H1 (cell line): ENCODE data around the gene DYNC1I1. TPM values are rescaled to one million over a fixed set of nuclear protein-coding genes. Genes with fewer than 3 reads are reported as not detected.

Experiments
- CTCF ChIA-PET: fragments of 300-600 bp; sonication (Branson Sonifier 250); formaldehyde crosslinking; loops from one replicate; lab custom pipeline; 2021; ENCODE audit not compliant: partially characterized antibody; lab: Charles Lee
- POLR2A ChIA-PET: fragments of 300-600 bp; sonication (Branson Sonifier 250); formaldehyde crosslinking; loops from one replicate; lab custom pipeline; 2021; ENCODE audit warnings: inconsistent platforms; ENCODE audit not compliant: partially characterized antibody; lab: Charles Lee
- DNase-seq, 2 experiments: peaks; one replicate each; pipeline versions ENCODE4 v3.0.0 to v3.0.0-alpha.2; 2010 to 2022; ENCODE audit warnings: low spot score in 2 of 2, low read depth in 1 of 2, mixed read lengths in 1 of 2
- FAIRE-seq: peaks from 2 replicates; lab custom pipeline; 2011; peaks lifted over from hg19 to GRCh38; lab: Jason Lieb, UNC
- H2AFZ ChIP-seq: 2 replicates; pipeline ENCODE4 v1.8.1; 2012; ENCODE audit warnings: low read length, inconsistent platforms
- H2AK5ac ChIP-seq: 2 replicates; pipeline ENCODE4 v1.6.1; 2013; ENCODE audit warnings: low read depth, low read length
- H2BK120ac ChIP-seq: replicated peaks from 2 replicates; pipeline ENCODE3; 2013; ENCODE audit warnings: low read depth, low read length, inconsistent platforms
- H2BK12ac ChIP-seq: 2 replicates; pipeline ENCODE4 v1.6.1; 2013; ENCODE audit warnings: low read depth, low read length
- H2BK15ac ChIP-seq: 2 replicates; pipeline ENCODE4 v1.6.1; 2013; ENCODE audit warnings: low read length
- H2BK20ac ChIP-seq: 2 replicates; pipeline ENCODE4 v1.6.1; 2013; ENCODE audit warnings: low read length
- H2BK5ac ChIP-seq: 2 replicates; pipeline ENCODE4 v1.6.1; 2013; ENCODE audit warnings: low read depth, low read length
- H3K14ac ChIP-seq: 2 replicates; pipeline ENCODE4 v1.6.1; 2013; ENCODE audit warnings: inconsistent platforms; ENCODE audit not compliant: insufficient read length
- H3K18ac ChIP-seq: 2 replicates; pipeline ENCODE4 v1.6.1; 2013; ENCODE audit warnings: low read length; ENCODE audit errors: extremely low read depth
- H3K23ac ChIP-seq: 2 replicates; pipeline ENCODE4 v1.6.1; 2013; ENCODE audit warnings: inconsistent platforms; ENCODE audit not compliant: insufficient read length
- H3K23me2 ChIP-seq: 2 replicates; pipeline ENCODE4 v1.6.1; 2013; ENCODE audit warnings: low read depth, low read length
- H3K27ac ChIP-seq: 2 replicates; pipeline ENCODE4 v1.6.1; 2011; ENCODE audit warnings: low read depth, low read length, inconsistent platforms
- H3K27me3 ChIP-seq, 4 experiments: replicated peaks in 1 of 4; 1 replicate in 1 of 4; 2 replicates in 3 of 4; pipeline versions ENCODE4 v1.6.1 to v1.8.1; 2011 to 2013; ENCODE audit warnings: low read length in 3 of 4, mild to moderate bottlenecking in 3 of 4, inconsistent platforms in 2 of 4, mixed read lengths in 2 of 4, moderate library complexity in 1 of 4; ENCODE audit not compliant: control insufficient read depth in 3 of 4, insufficient read depth in 3 of 4; ENCODE audit errors: extremely low read depth in 1 of 4
- H3K36me3 ChIP-seq, 4 experiments: 2 replicates each; pipeline versions ENCODE4 v1.6.1 to v1.8.1; 2011 to 2013; ENCODE audit warnings: mild to moderate bottlenecking in 4 of 4, low read length in 3 of 4, moderate library complexity in 2 of 4, control low read depth in 1 of 4, inconsistent platforms in 1 of 4; ENCODE audit not compliant: insufficient read depth in 4 of 4, control insufficient read depth in 2 of 4
- H3K4ac ChIP-seq: replicated peaks from 2 replicates; pipeline ENCODE3; 2013; ENCODE audit warnings: low read length, low read depth, mixed read lengths, inconsistent platforms; ENCODE audit not compliant: insufficient read length
- H3K4me1 ChIP-seq, 4 experiments: replicated peaks in 1 of 4; 1 replicate in 1 of 4; 2 replicates in 3 of 4; pipeline versions ENCODE4 v1.6.1 to v1.8.1; 2011 to 2013; ENCODE audit warnings: low read length in 3 of 4, inconsistent platforms in 2 of 4, mixed read lengths in 1 of 4; ENCODE audit not compliant: insufficient read depth in 4 of 4, control insufficient read depth in 3 of 4
- H3K4me2 ChIP-seq, 2 experiments: 2 replicates each; pipeline versions ENCODE4 v1.6.1 to v1.8.1; 2011 to 2013; ENCODE audit warnings: low read depth in 2 of 2, low read length in 2 of 2, control low read depth in 1 of 2, inconsistent platforms in 1 of 2, mild to moderate bottlenecking in 1 of 2; ENCODE audit not compliant: insufficient read depth in 1 of 2
- H3K4me3 ChIP-seq, 4 experiments: fragments of 200-600, 300-600 bp in 1 of 4; sonication (generic), shearing (Covaris generic), sonication (Bioruptor Twin) in 1 of 4; 2 replicates each; pipeline versions ENCODE4 v1.5.1 to v1.8.1; 2011 to 2016; ENCODE audit warnings: low read length in 4 of 4, low read depth in 3 of 4, control low read depth in 2 of 4, inconsistent platforms in 2 of 4, mild to moderate bottlenecking in 2 of 4, mixed read lengths in 1 of 4, moderate library complexity in 1 of 4; ENCODE audit not compliant: insufficient read depth in 2 of 4; ENCODE audit errors: extremely low read depth in 1 of 4
- H3K56ac ChIP-seq: replicated peaks from 2 replicates; pipeline ENCODE3; 2013; ENCODE audit warnings: low read depth, mild to moderate bottlenecking, mixed read lengths, low read length, inconsistent platforms; ENCODE audit not compliant: insufficient read length
- H3K79me1 ChIP-seq: 2 replicates; pipeline ENCODE4 v1.6.1; 2013; ENCODE audit warnings: low read depth, low read length, control low read depth
- H3K79me2 ChIP-seq, 2 experiments: 2 replicates each; pipeline versions ENCODE4 v1.6.1 to v1.8.1; 2012 to 2013; ENCODE audit warnings: low read length in 2 of 2, mild to moderate bottlenecking in 2 of 2, inconsistent platforms in 1 of 2; ENCODE audit not compliant: insufficient read depth in 2 of 2, control insufficient read depth in 1 of 2
- H3K9ac ChIP-seq, 4 experiments: replicated peaks in 1 of 4; 1 replicate in 1 of 4; 2 replicates in 3 of 4; pipeline versions ENCODE4 v1.6.1 to v1.8.1; 2011 to 2013; ENCODE audit warnings: low read depth in 3 of 4, low read length in 3 of 4, control low read depth in 2 of 4, mild to moderate bottlenecking in 2 of 4, moderate library complexity in 2 of 4, inconsistent platforms in 1 of 4; ENCODE audit errors: extremely low read depth in 1 of 4
- H3K9me3 ChIP-seq, 2 experiments: 2 replicates each; pipeline versions ENCODE4 v1.6.1 to v1.8.1; 2012 to 2013; ENCODE audit warnings: mild to moderate bottlenecking in 2 of 2, moderate library complexity in 2 of 2, control low read depth in 1 of 2, inconsistent platforms in 1 of 2, low read depth in 1 of 2, low read length in 1 of 2, mixed read lengths in 1 of 2; ENCODE audit not compliant: insufficient read depth in 2 of 2
- H4K20me1 ChIP-seq, 2 experiments: replicated peaks in 1 of 2; 2 replicates each; pipeline versions ENCODE3 to v1.8.1; 2011 to 2013; ENCODE audit warnings: inconsistent platforms in 2 of 2, low read length in 2 of 2, mild to moderate bottlenecking in 1 of 2; ENCODE audit not compliant: insufficient read depth in 2 of 2, control insufficient read depth in 1 of 2
- H4K5ac ChIP-seq: 2 replicates; pipeline ENCODE4 v1.6.1; 2013; ENCODE audit warnings: low read length, low read depth, mixed read lengths, inconsistent platforms; ENCODE audit not compliant: insufficient read length
- H4K8ac ChIP-seq: 2 replicates; pipeline ENCODE4 v1.8.0; 2013; ENCODE audit warnings: mild to moderate bottlenecking, moderate library complexity, low read length, inconsistent platforms; ENCODE audit not compliant: insufficient read depth; ENCODE audit errors: extremely low read depth
- H4K91ac ChIP-seq: replicated peaks from 2 replicates; pipeline ENCODE3; 2013; ENCODE audit warnings: low read length, mixed read lengths, inconsistent platforms; ENCODE audit not compliant: insufficient read length
- ASH2L ChIP-seq: fragments of 200-600, 300-600 bp; sonication (generic); IDR thresholded peaks from one replicate; pipeline ENCODE4 v1.7.1; 2017; ENCODE audit warnings: low read length
- BCL11A ChIP-seq, 2 experiments: IDR thresholded peaks; one replicate each; pipeline ENCODE4 v1.6.1; 2011; ENCODE audit warnings: low read depth in 2 of 2, low read length in 2 of 2, mild to moderate bottlenecking in 2 of 2
- BRCA1 ChIP-seq: IDR thresholded peaks from 2 replicates; pipeline ENCODE4 v1.6.1; 2012; ENCODE audit warnings: low read depth, low read length, improper control_type of control experiment
- CBX5 ChIP-seq: fragments of 300-800, 300-1000 bp; sonication (generic); IDR thresholded peaks from 2 replicates; pipeline ENCODE4 v1.7.1; 2016; ENCODE audit warnings: antibody characterized with exemption, low read length, low read depth
- CHD2 ChIP-seq: IDR thresholded peaks from 2 replicates; pipeline ENCODE4 v1.6.1; 2012; ENCODE audit warnings: low read length, improper control_type of control experiment
- EGR1 ChIP-seq: IDR thresholded peaks from 2 replicates; pipeline ENCODE4 v1.6.1; 2011; ENCODE audit warnings: low read depth, low read length, borderline replicate concordance
- FOSL1 ChIP-seq: IDR thresholded peaks from 2 replicates; pipeline ENCODE4 v1.6.1; 2011; ENCODE audit warnings: mild to moderate bottlenecking, low read depth, low read length, moderate library complexity; ENCODE audit not compliant: insufficient read depth
- GABPA ChIP-seq: IDR thresholded peaks from 2 replicates; pipeline ENCODE4 v1.6.1; 2011; ENCODE audit warnings: mild to moderate bottlenecking, low read length, moderate library complexity, borderline replicate concordance; ENCODE audit not compliant: insufficient read depth
- JUND ChIP-seq: IDR thresholded peaks from 2 replicates; pipeline ENCODE4 v1.6.1; 2011; ENCODE audit warnings: mild to moderate bottlenecking, improper control_type of control experiment, low read length
- RXRA ChIP-seq: IDR thresholded peaks from 2 replicates; pipeline ENCODE4 v1.6.1; 2011; ENCODE audit warnings: low read depth, mild to moderate bottlenecking, low read length, moderate library complexity; ENCODE audit not compliant: insufficient read depth
- SAP30 ChIP-seq: fragments of 300-600 bp; sonication (generic); IDR thresholded peaks from 2 replicates; pipeline ENCODE4 v1.7.1; 2012; ENCODE audit warnings: low read length, moderate library complexity, mild to moderate bottlenecking, inconsistent platforms; ENCODE audit not compliant: insufficient read depth, insufficient replicate concordance
- SIN3A ChIP-seq, 2 experiments: IDR thresholded peaks in 1 of 2; conservative IDR thresholded peaks in 1 of 2; 2 replicates each; pipeline ENCODE4 v1.6.1; 2011 to 2012; ENCODE audit warnings: low read length in 2 of 2, improper control_type of control experiment in 1 of 2, low read depth in 1 of 2, mild to moderate bottlenecking in 1 of 2
- TAF7 ChIP-seq: optimal IDR thresholded peaks from 2 replicates; pipeline ENCODE3; 2011; ENCODE audit warnings: low read depth, mild to moderate bottlenecking, inconsistent platforms, low read length, moderate library complexity, borderline replicate concordance
- USF2 ChIP-seq: IDR thresholded peaks from 2 replicates; pipeline ENCODE4 v1.6.1; 2011; ENCODE audit warnings: low read length, improper control_type of control experiment
- WGBS, 2 experiments: shearing (Covaris generic) in 1 of 2; methylation state at CpG; one replicate each; pipeline versions ENCODE4 v1.1.6 to v1.1.7; 2013 to 2015; ENCODE audit warnings: low lambda C conversion rate in 2 of 2, mixed read lengths in 2 of 2, inconsistent platforms in 1 of 2, low coverage in 1 of 2, missing lambda C conversion rate in 1 of 2; ENCODE audit not compliant: insufficient replicate concordance in 2 of 2, insufficient coverage in 1 of 2, insufficient read length in 1 of 2; ENCODE audit errors: extremely low coverage in 1 of 2, missing lambda C conversion rate in 1 of 2; 5-methylcytosine and 5-hydroxymethylcytosine counted together
- polyA plus RNA-seq, 7 experiments: library from polyadenylated mRNA; depleted of rRNA in 3 of 7; stranded (reverse) in 5 of 7; unstranded in 2 of 7; fragments of >200 nt in 5 of 7; fragments of 200-250 nt in 2 of 7; gene quantifications; 1 replicate in 5 of 7; 2 replicates in 1 of 7; 4 replicates in 1 of 7; pipeline versions ENCODE4 v1.2.1 to v1.2.3, GENCODE V29; 2011 to 2013; ENCODE audit warnings: missing spikeins in 2 of 7, mixed read lengths in 2 of 7
- total RNA-seq: library from RNA; stranded (reverse); fragmentation: NEBNext Ultra II Directional; extraction: Animal tissue kit (Norgen Biotek cat#: 25700); gene quantifications from 2 replicates; pipeline ENCODE4 v1.2.1, GENCODE V29; 2021

DYNC1I1 gene
- total and polyA plus RNA-seq, 2 of the 8 experiments (the other 6 are each of a cell fraction or from before 2014, with no cell fraction given), result 0.45 to 0.58 TPM

GRCh38 chr7:96089511-96089910 is 317.2 kb downstream of the DYNC1I1 start:
- H2BK120ac ChIP-seq, result no peak overlapping the region
- ChIA-PET POLR2A (no interaction called here), CTCF (interaction anchor here (0.7 kb wide), 1 partner anchor 52 kb away, joined by 3 read pairs; no protein-coding TSS in a partner anchor)
- no peak overlapping the region for H3K9ac ChIP-seq
- H4K8ac ChIP-seq, result no peak overlapping the region
- H3K27me3 ChIP-seq, result no peaks in the 10 kb centered on the region
- no peaks in the 10 kb centered on the region for H3K23me2 ChIP-seq
- FAIRE-seq (no peak), DNase-seq (no peak)
- H4K91ac ChIP-seq, result no peak overlapping the region
- no peak overlapping the region for H3K56ac ChIP-seq
- H3K4me2 ChIP-seq, result no peak overlapping the region
- no peak overlapping the region for H2BK15ac ChIP-seq
- H3K36me3 ChIP-seq, result no peaks in the 10 kb centered on the region
- no peak overlapping the region for H3K4me3 ChIP-seq
- no peak overlapping the region for H3K27ac ChIP-seq
- no peak overlapping the region for H3K23ac ChIP-seq
- H2AK5ac ChIP-seq, result no peak overlapping the region
- H2AFZ ChIP-seq, result no peak overlapping the region
- 86% methylated on average over 3 of the region's 3 CpGs; no CpG with 5 or more reads in 1 of the 2 experiments for WGBS, 2 experiments
- H4K20me1 ChIP-seq, result no peaks in the 10 kb centered on the region
- H2BK12ac ChIP-seq, result no peak overlapping the region
- no peak overlapping the region for H3K18ac ChIP-seq
- no peaks in the 10 kb centered on the region for H3K9me3 ChIP-seq
- H2BK20ac ChIP-seq, result no peak overlapping the region
- H3K4ac ChIP-seq, result no peak overlapping the region
- H4K5ac ChIP-seq, result no peak overlapping the region
- H3K4me1 ChIP-seq, result no peaks in the 10 kb centered on the region
- no peaks in the 10 kb centered on the region for H3K79me2 ChIP-seq
- no peak overlapping the region for H2BK5ac ChIP-seq
- no peaks in the 10 kb centered on the region for H3K79me1 ChIP-seq
- H3K14ac ChIP-seq, result no peak overlapping the region
- TF ChIP-seq SIN3A (conservative IDR thresholded peaks at IDR 0.05 in 1 of 2, IDR thresholded peaks at IDR 0.05 in 1 of 2; ENCODE audit: low read depth in 1 of 2, low read length in 2 of 2) (no peak), EGR1 (no peak), TAF7 (no peak), USF2 (no peak), JUND (no peak), CHD2 (no peak), ASH2L (no peak), BRCA1 (no peak), FOSL1 (no peak), BCL11A (IDR thresholded peaks at IDR 0.05; ENCODE audit: low read depth in 2 of 2, low read length in 2 of 2) (no peak), RXRA (no peak), CBX5 (no peak), SAP30 (no peak), GABPA (no peak)
